IMR-90 (cell line): ENCODE data around the gene LCE3B. TPM values are rescaled to one million over a fixed set of nuclear protein-coding genes. Genes with fewer than 3 reads are reported as not detected.
"Not testable (repeated sequence)": the region's sequence is repeated elsewhere in the genome, so short reads cannot be mapped to it uniquely, and the experiment has no call there.

Experiments
- ATAC-seq: fragments of 200-7000 bp; cut with Tn5 transposase; 2 replicates; pipeline ENCODE4 v1.9.1; 2020; ENCODE audit warnings: low read depth, mild to moderate bottlenecking, moderate library complexity
- BruUV-seq: library from RNA; stranded (reverse); fragments of 400-500 nt; replicated peaks from 2 replicates; lab custom pipeline; 2021; lab: Mats Ljungman, UMichigan
- CTCF ChIA-PET: fragments of 300-600 bp; formaldehyde crosslinking; extraction: SDS; loops from one replicate; lab custom pipeline; 2021; ENCODE audit warnings: antibody characterized with exemption; lab: Yijun Ruan, JAX
- POLR2A ChIA-PET: fragments of 300-600 bp; sonication (Branson Sonifier 250); formaldehyde crosslinking; loops from one replicate; lab custom pipeline; 2022; ENCODE audit warnings: antibody characterized with exemption; ENCODE audit not compliant: unreplicated experiment; lab: Charles Lee
- DNase-seq: peaks from one replicate; pipeline ENCODE4 v3.0.0; 2013
- H2AFZ ChIP-seq: replicated peaks from 2 replicates; pipeline ENCODE3; 2013; ENCODE audit warnings: low read length, mild to moderate bottlenecking; ENCODE audit not compliant: poor library complexity
- H2AK5ac ChIP-seq: 2 replicates; pipeline ENCODE4 v1.6.1; 2013; ENCODE audit warnings: low read depth, low read length, inconsistent platforms
- H2AK9ac ChIP-seq: replicated peaks from 2 replicates; pipeline ENCODE3; 2013; ENCODE audit warnings: mild to moderate bottlenecking, low read depth, low read length, moderate library complexity; ENCODE audit not compliant: poor library complexity
- H2BK120ac ChIP-seq: 2 replicates; pipeline ENCODE4 v1.6.1; 2013; ENCODE audit warnings: low read depth, low read length, inconsistent platforms
- H2BK15ac ChIP-seq: 3 replicates; pipeline ENCODE4 v1.6.1; 2013; ENCODE audit warnings: low read depth, low read length, inconsistent platforms
- H2BK20ac ChIP-seq: 2 replicates; pipeline ENCODE4 v1.6.1; 2013; ENCODE audit warnings: low read depth, mild to moderate bottlenecking, inconsistent platforms, low read length, moderate library complexity
- H2BK5ac ChIP-seq: 2 replicates; pipeline ENCODE4 v1.6.1; 2013; ENCODE audit warnings: mild to moderate bottlenecking, low read depth, low read length, inconsistent platforms; ENCODE audit not compliant: poor library complexity, severe bottlenecking
- H3K14ac ChIP-seq: replicated peaks from 2 replicates; pipeline ENCODE4 v1.6.1; 2013; ENCODE audit warnings: low read depth, low read length, inconsistent platforms
- H3K18ac ChIP-seq: 2 replicates; pipeline ENCODE4 v1.6.1; 2013; ENCODE audit warnings: low read depth, low read length, control low read depth
- H3K23ac ChIP-seq: 2 replicates; pipeline ENCODE4 v1.6.1; 2013; ENCODE audit warnings: low read depth, low read length, inconsistent platforms
- H3K27ac ChIP-seq: 2 replicates; pipeline ENCODE4 v1.5.1; 2013; ENCODE audit warnings: mild to moderate bottlenecking, control low read depth, low read length; ENCODE audit not compliant: insufficient read depth
- H3K27me3 ChIP-seq: 2 replicates; pipeline ENCODE4 v1.6.1; 2013; ENCODE audit warnings: low read length; ENCODE audit not compliant: control insufficient read depth, insufficient read depth
- H3K36me3 ChIP-seq: 2 replicates; pipeline ENCODE4 v1.6.1; 2013; ENCODE audit warnings: low read length, mixed read lengths; ENCODE audit not compliant: control insufficient read depth, insufficient read depth
- H3K4ac ChIP-seq: 2 replicates; pipeline ENCODE4 v1.6.1; 2013; ENCODE audit warnings: low read depth, low read length, inconsistent platforms
- H3K4me1 ChIP-seq: 2 replicates; pipeline ENCODE4 v1.6.1; 2013; ENCODE audit warnings: low read length, mixed read lengths; ENCODE audit not compliant: control insufficient read depth, insufficient read depth
- H3K4me2 ChIP-seq: 2 replicates; pipeline ENCODE4 v1.6.1; 2013; ENCODE audit warnings: low read depth, mild to moderate bottlenecking, control low read depth, low read length, moderate library complexity
- H3K4me3 ChIP-seq: 2 replicates; pipeline ENCODE4 v1.5.1; 2013; ENCODE audit warnings: low read depth, mild to moderate bottlenecking, control low read depth, low read length, moderate library complexity; ENCODE audit not compliant: insufficient read depth
- H3K56ac ChIP-seq: 2 replicates; pipeline ENCODE4 v1.6.1; 2013; ENCODE audit warnings: low read length, inconsistent platforms; ENCODE audit not compliant: insufficient read depth; ENCODE audit errors: extremely low read depth
- H3K79me1 ChIP-seq, 2 experiments: 2 replicates each; pipeline ENCODE4 v1.6.1; 2013; ENCODE audit warnings: low read length in 2 of 2, inconsistent platforms in 1 of 2, low read depth in 1 of 2
- H3K9ac ChIP-seq: 2 replicates; pipeline ENCODE4 v1.6.1; 2013; ENCODE audit warnings: low read depth, low read length, control low read depth
- H3K9me1 ChIP-seq: 2 replicates; pipeline ENCODE4 v1.6.1; 2013; ENCODE audit warnings: low read length, inconsistent platforms; ENCODE audit not compliant: insufficient read depth
- H3K9me3 ChIP-seq: 2 replicates; pipeline ENCODE4 v1.6.1; 2013; ENCODE audit warnings: low read length; ENCODE audit not compliant: control insufficient read depth, insufficient read depth
- H4K20me1 ChIP-seq: 2 replicates; pipeline ENCODE4 v1.6.1; 2013; ENCODE audit warnings: low read length, inconsistent platforms; ENCODE audit not compliant: insufficient read depth
- H4K5ac ChIP-seq: 2 replicates; pipeline ENCODE4 v1.6.1; 2013; ENCODE audit warnings: mild to moderate bottlenecking, low read depth, low read length, control low read depth
- H4K8ac ChIP-seq, 2 experiments: 2 replicates each; pipeline ENCODE4 v1.6.1; 2013; ENCODE audit warnings: low read depth in 2 of 2, low read length in 2 of 2, control low read depth in 1 of 2, inconsistent platforms in 1 of 2
- H4K91ac ChIP-seq: 2 replicates; pipeline ENCODE4 v1.6.1; 2013; ENCODE audit warnings: low read depth, low read length, inconsistent platforms; ENCODE audit not compliant: insufficient read depth
- WGBS, 2 experiments: methylation state at CpG; one replicate each; pipeline versions ENCODE4 v1.1.5 to v1.1.7; 2013; ENCODE audit warnings: missing lambda C conversion rate in 2 of 2; ENCODE audit not compliant: insufficient read length in 1 of 2; ENCODE audit errors: extremely low coverage in 2 of 2; 5-methylcytosine and 5-hydroxymethylcytosine counted together
- dilution Hi-C: fragments of 300-500 bp; cut with HindIII; formaldehyde crosslinking; loops from one replicate; pipeline ENCODE4 v1.14.3; 2018; ENCODE audit warnings: low sequenced_read_pairs; ENCODE audit not compliant: unreplicated experiment
- in situ Hi-C: fragments of 300-500 bp; cut with MboI; formaldehyde crosslinking; loops from 3 replicates; pipeline ENCODE4 v1.14.3; 2019; ENCODE audit warnings: low sequenced_read_pairs, inconsistent platforms, mixed read lengths
- intact Hi-C: fragments of 100-400 bp; cut with micrococcal nuclease; formaldehyde crosslinking; loops from 2 replicates; pipeline ENCODE4 v1.10.0; 2022
- polyA plus RNA-seq, 3 experiments: library from polyadenylated mRNA; depleted of rRNA; stranded (reverse); fragments of >200 nt; gene quantifications; 2 replicates each; pipeline ENCODE4 v1.2.3, GENCODE V29; 2012; ENCODE audit warnings: low replicate concordance in 1 of 3
- total RNA-seq: library from RNA; depleted of rRNA; stranded (reverse); fragments of >200 nt; gene quantifications from 2 replicates; pipeline ENCODE4 v1.2.3, GENCODE V29; 2012

The LCE3B gene
- total and polyA plus RNA-seq, 2 of the 4 experiments (the other 2 are of a cell fraction), result not detected

GRCh38 chr1:152579526-152579925 lies 34.1 kb upstream of the LCE3B start:
- ATAC-seq, H3K14ac ChIP-seq, H3K9me1 ChIP-seq, POLR2A ChIA-PET, H3K9me3 ChIP-seq, intact Hi-C loops, H4K91ac ChIP-seq, H3K36me3 ChIP-seq, H3K79me1 ChIP-seq, H3K27ac ChIP-seq, H4K20me1 ChIP-seq, H2BK15ac ChIP-seq, H2BK5ac ChIP-seq, H3K4me3 ChIP-seq, H3K18ac ChIP-seq, H2AK5ac ChIP-seq, H3K23ac ChIP-seq, H4K5ac ChIP-seq, DNase-seq, H4K8ac ChIP-seq, H3K4me1 ChIP-seq, H2BK20ac ChIP-seq, H3K56ac ChIP-seq, H2AFZ ChIP-seq, H3K9ac ChIP-seq, BruUV-seq, dilution Hi-C loops, H2AK9ac ChIP-seq, H3K27me3 ChIP-seq, H3K4me2 ChIP-seq, CTCF ChIA-PET, H2BK120ac ChIP-seq, H3K4ac ChIP-seq: not testable (repeated sequence)
- WGBS, 2 experiments, result no CpG with 5 or more reads among the region's 9 CpGs
- in situ Hi-C loops, result loop anchor here (10.0 kb wide), 1 partner anchor 45 kb away; the partner anchor contains the start of gene LCE3A
